Measurements from ENCODE around the gene CFD. TPM values are rescaled to one million over a fixed set of nuclear protein-coding genes. Genes with fewer than 3 reads are reported as not detected.

The CFD gene
- polyA plus RNA-seq, 1 donor, result 2.1 TPM

DNA sequence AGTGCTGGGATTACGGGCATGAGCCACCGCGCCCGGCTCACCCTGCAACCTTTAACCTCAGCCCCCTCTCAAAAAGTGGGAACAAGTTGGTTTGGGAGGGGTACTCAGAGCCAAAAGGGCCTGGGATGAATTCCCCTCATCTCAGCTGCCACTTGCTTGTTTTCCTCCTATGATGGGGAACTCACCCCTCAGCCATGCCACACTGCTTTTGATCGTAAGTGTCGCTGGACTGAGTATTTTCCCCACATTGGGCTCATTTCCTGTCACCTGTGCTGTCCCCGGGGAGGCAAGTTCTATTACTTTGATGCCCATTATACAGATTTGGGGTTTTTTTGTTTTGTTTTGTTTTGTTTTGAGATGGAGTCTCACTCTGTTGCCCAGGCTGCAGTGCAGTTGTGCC lies 47.0 kb downstream of the CFD start:
- no peak for DNase-seq

DNA sequence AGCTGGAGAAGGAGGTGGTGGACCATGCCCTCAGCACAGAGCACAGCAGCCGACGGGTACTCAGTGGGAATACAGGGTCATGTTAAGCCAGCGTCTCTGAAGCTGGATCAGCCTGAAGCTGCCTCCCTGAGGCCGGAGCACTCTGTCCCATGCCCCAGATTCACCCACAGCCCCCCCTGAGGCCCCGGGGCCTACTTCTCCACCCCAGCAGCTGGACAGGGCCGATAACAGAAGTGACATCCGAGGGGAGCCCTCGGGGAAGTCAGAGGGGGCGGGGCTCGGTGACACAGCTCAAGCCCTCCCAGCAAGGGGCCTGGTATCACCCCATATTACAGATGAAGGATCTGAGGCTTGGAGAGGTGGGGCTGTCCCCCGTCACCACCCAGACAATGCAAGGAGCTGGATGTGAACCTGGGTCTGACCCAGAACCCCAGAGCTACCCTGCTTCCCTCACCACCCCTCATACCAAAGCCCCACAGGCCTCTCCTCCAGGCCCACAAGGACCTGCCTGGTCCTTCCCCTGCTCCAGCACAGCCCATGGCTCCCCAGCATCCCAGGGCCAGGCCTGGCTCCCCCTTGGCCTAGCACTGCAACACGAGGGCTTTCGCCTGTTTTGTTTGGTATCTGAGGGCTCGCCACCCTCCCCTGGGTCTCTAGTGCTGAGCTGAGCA lies 47.9 kb downstream of the CFD start:
- no peak for DNase-seq

DNA sequence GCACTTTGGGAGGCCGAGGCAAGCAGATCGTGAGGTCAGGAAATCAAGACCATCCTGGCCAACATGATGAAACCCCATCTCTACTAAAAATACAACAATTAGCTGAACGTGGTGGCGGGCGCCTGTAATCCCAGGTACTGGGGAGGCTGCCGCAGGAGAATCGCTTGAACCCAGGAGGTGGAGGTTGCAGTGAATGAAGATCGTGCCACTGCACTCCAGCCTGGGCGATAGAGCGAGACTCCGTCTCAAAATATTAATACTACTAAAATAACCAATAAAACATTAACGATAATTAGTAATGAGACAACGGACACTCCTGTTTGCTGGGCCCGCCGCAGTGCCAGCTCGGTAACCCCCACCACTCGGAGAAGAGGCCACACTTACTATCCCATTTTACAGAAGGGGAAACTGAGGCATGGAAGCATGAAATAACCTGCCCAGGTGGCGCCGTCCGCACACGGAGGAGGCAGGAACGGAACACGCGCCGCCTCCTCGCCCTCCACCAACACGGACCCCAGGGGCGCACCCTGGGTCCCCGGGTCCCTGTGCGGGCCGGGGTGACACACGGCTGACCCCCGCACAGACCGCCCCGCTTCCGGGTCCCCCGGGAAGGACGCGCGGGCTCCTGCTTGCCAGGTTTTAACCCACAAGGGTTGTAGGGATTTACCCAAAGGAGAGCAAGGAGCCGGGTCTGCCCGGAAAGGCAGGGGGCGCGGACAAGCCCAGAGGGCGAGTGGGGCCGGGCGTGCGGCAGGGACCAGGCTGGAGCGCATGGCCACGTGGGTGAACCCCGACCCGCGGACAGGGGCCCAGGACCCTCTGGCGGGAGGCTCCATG lies 52.0 kb downstream of the CFD start:
- no peak for DNase-seq

DNA sequence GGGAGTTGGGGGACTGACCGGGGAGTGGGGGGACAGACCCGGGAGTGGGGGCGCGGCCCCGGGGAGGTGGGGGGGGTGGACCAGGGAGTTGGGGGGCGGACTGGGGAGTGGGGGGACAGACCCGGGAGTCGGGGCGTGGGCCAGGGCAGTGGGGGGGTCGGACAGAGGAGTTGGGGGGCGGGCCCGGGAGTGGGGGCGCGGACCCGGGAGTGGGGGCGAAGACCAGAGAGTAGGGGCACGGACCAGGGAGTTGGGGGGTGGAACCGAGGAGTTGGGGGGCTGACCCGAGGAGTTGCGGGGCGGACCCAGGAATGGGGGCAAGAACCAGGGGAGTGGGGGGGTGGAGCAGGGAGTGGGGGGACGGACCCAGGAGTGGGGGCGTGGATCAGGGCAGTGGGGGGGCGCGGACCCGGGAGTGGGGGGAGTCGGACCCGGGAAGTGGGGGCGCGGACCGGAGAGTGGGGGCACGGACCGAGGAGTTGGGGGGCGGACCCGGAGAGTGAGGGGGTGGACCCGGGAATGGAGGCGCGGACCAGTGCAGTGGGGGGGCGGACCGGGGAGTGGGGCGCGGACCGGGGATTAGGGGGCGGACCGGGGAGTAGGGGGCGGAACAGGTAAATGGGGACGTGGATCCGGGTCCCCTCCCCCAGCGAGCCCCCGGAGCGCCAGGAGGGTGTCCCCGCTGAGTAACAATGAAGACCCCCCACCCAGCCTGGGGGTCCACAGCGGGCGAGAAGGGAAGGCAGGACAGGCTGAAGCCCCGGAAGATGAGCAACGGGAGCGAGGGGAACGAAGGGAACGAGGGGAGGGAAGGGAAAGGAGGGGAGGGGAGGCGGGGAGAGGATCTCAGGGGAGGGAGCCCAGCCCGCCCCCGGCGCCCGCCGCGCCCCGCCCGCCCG lies 53.0 kb downstream of the CFD start:
- no peak for DNase-seq

Other genes with a start within 250 kb of the CFD start
- gene POLRMT, start 226.1 kb upstream of the CFD start, polyA plus RNA-seq (ENCODE audit: insufficient read length), result 75.8 TPM
- 0.60 TPM for gene FGF22, start 219.8 kb upstream of the CFD start, polyA plus RNA-seq (ENCODE audit: insufficient read length)
- gene RNF126, start 196.4 kb upstream of the CFD start, polyA plus RNA-seq (ENCODE audit: insufficient read length), result 21.5 TPM
- gene FSTL3, start 183.3 kb upstream of the CFD start, polyA plus RNA-seq (ENCODE audit: insufficient read length), result 15.2 TPM
- 0.18 TPM for gene PRSS57, start 164.2 kb upstream of the CFD start, polyA plus RNA-seq (ENCODE audit: insufficient read length)
- 73.4 TPM for gene PALM, start 150.7 kb upstream of the CFD start, polyA plus RNA-seq (ENCODE audit: insufficient read length)
- gene MISP, start 108.6 kb upstream of the CFD start, polyA plus RNA-seq (ENCODE audit: insufficient read length), result 7.0 TPM
- gene PTBP1, start 62.2 kb upstream of the CFD start, polyA plus RNA-seq (ENCODE audit: insufficient read length), result 395 TPM
- 9.4 TPM for gene PLPPR3, start 37.7 kb upstream of the CFD start, polyA plus RNA-seq (ENCODE audit: insufficient read length)
- gene AZU1, start 31.8 kb upstream of the CFD start, polyA plus RNA-seq (ENCODE audit: insufficient read length), result 0.81 TPM
- 0.67 TPM for gene PRTN3, start 18.7 kb upstream of the CFD start, polyA plus RNA-seq (ENCODE audit: insufficient read length)
- gene ELANE, start 7.4 kb upstream of the CFD start, polyA plus RNA-seq (ENCODE audit: insufficient read length), result 0.20 TPM
- gene MED16, start 33.5 kb downstream of the CFD start, polyA plus RNA-seq (ENCODE audit: insufficient read length), result 45.7 TPM
- not detected for gene RNU6-9, start 33.8 kb downstream of the CFD start, polyA plus RNA-seq (ENCODE audit: insufficient read length)
- gene R3HDM4, start 53.6 kb downstream of the CFD start, polyA plus RNA-seq (ENCODE audit: insufficient read length), result 34.8 TPM
- gene KISS1R, start 57.7 kb downstream of the CFD start, polyA plus RNA-seq (ENCODE audit: insufficient read length), result 0.25 TPM
- 28.3 TPM for gene ARID3A, start 66.4 kb downstream of the CFD start, polyA plus RNA-seq (ENCODE audit: insufficient read length)
- gene WDR18, start 124.7 kb downstream of the CFD start, polyA plus RNA-seq (ENCODE audit: insufficient read length), result 30.4 TPM
- gene GRIN3B, start 140.8 kb downstream of the CFD start, polyA plus RNA-seq (ENCODE audit: insufficient read length), result 0.71 TPM
- gene TMEM259, start 161.5 kb downstream of the CFD start, polyA plus RNA-seq (ENCODE audit: insufficient read length), result 92.5 TPM
- gene RNU6-2, start 161.9 kb downstream of the CFD start, polyA plus RNA-seq (ENCODE audit: insufficient read length), result not detected
- 164 TPM for gene CNN2, start 166.9 kb downstream of the CFD start, polyA plus RNA-seq (ENCODE audit: insufficient read length)
- gene ABCA7, start 180.4 kb downstream of the CFD start, polyA plus RNA-seq (ENCODE audit: insufficient read length), result 7.6 TPM
- gene ARHGAP45, start 207.5 kb downstream of the CFD start, polyA plus RNA-seq (ENCODE audit: insufficient read length), result 7.2 TPM
- 130 TPM for gene POLR2E, start 235.7 kb downstream of the CFD start, polyA plus RNA-seq (ENCODE audit: insufficient read length)
- gene GPX4, start 244.3 kb downstream of the CFD start, polyA plus RNA-seq (ENCODE audit: insufficient read length), result 224 TPM